ENCODE data around the gene DGCR2. TPM values are rescaled to one million over a fixed set of nuclear protein-coding genes. Genes with fewer than 3 reads are reported as not detected.

Gene DGCR2
- total RNA-seq, 1 donor from 2014 or later = 20.6 TPM

- H3K9ac ChIP-seq = no peak overlapping the region
- peak; percentile 2 for DNase-seq (ENCODE audit: low spot score)
- H3K27me3 ChIP-seq = peaks cover 81% of the 10 kb centered on the region
- no peak overlapping the region for H2AFZ ChIP-seq (replicated peaks)
- H3K36me3 Mint-ChIP-seq = peaks cover 4% of the 10 kb centered on the region
- H3F3A ChIP-seq (ENCODE audit: low read depth) = peaks cover 27% of the 10 kb centered on the region
- H3K27me3 Mint-ChIP-seq (ENCODE audit: insufficient read depth, low read depth) = peaks cover 38% of the 10 kb centered on the region
- H4K20me1 ChIP-seq (ENCODE audit: low read depth) = peaks cover 50% of the 10 kb centered on the region
- TF ChIP-seq EZH2 (IDR thresholded peaks at IDR 0.05) = no peak
- peak; percentile 11 for TF ChIP-seq CTCF (IDR thresholded peaks at IDR 0.05)
- peaks cover 24% of the 10 kb centered on the region for H3K4me1 Mint-ChIP-seq
- no peaks in the 10 kb centered on the region for H3K9me3 ChIP-seq (ENCODE audit: low read depth)
- H3K4me3 Mint-ChIP-seq = peak overlapping the region; percentile 39
- H3K4me1 ChIP-seq = peaks cover 20% of the 10 kb centered on the region
- H3K27ac ChIP-seq = no peak overlapping the region
- H3K79me2 ChIP-seq (ENCODE audit: low read depth) = peaks cover 18% of the 10 kb centered on the region
- no peak overlapping the region for H3K4me3 ChIP-seq
- H3K27ac Mint-ChIP-seq = no peak overlapping the region
- peaks cover 5% of the 10 kb centered on the region for H3K9me3 Mint-ChIP-seq
- no peak overlapping the region for H3K4me2 ChIP-seq
- H3K36me3 ChIP-seq = no peaks in the 10 kb centered on the region
Observed at GRCh38 chr22:19168088-19168890, 46.1 kb upstream of the DGCR2 start.

- no peak overlapping the region for H3K4me2 ChIP-seq
- no peak overlapping the region for H3K9ac ChIP-seq
- H3K4me1 ChIP-seq = peaks cover 15% of the 10 kb centered on the region
- peaks cover 8% of the 10 kb centered on the region for H3K79me2 ChIP-seq (ENCODE audit: low read depth)
- H3K4me3 ChIP-seq = no peak overlapping the region
- Mint-ChIP-seq H3K9me3 (peaks cover 5% of the 10 kb centered on the region), H3K4me1 (peaks cover 16% of the 10 kb centered on the region), H3K36me3 (peaks cover 2% of the 10 kb centered on the region), H3K27ac (no peak overlapping the region), H3K4me3 (peak overlapping the region; percentile 65), H3K27me3 (ENCODE audit: insufficient read depth, low read depth) (peaks cover 41% of the 10 kb centered on the region)
- peaks cover 27% of the 10 kb centered on the region for H3F3A ChIP-seq (ENCODE audit: low read depth)
- H4K20me1 ChIP-seq (ENCODE audit: low read depth) = peaks cover 40% of the 10 kb centered on the region
- peaks cover 91% of the 10 kb centered on the region for H3K27me3 ChIP-seq
- no peaks in the 10 kb centered on the region for H3K9me3 ChIP-seq (ENCODE audit: low read depth)
- no peaks in the 10 kb centered on the region for H3K36me3 ChIP-seq
- DNase-seq (ENCODE audit: low spot score) = peak; percentile 1
- TF ChIP-seq EZH2 (IDR thresholded peaks at IDR 0.05) = no peak
- no peak for TF ChIP-seq CTCF (IDR thresholded peaks at IDR 0.05)
- no peak for TF ChIP-seq EZH2phosphoT487 (IDR thresholded peaks at IDR 0.05)
- no peak overlapping the region for H3K27ac ChIP-seq
- H2AFZ ChIP-seq (replicated peaks) = no peak overlapping the region
Observed at GRCh38 chr22:19167106-19167869, 45.1 kb upstream of the DGCR2 start.

- H3K27me3 ChIP-seq = peaks cover 99% of the 10 kb centered on the region
- H2AFZ ChIP-seq (replicated peaks) = no peak overlapping the region
- Mint-ChIP-seq H3K27me3 (ENCODE audit: insufficient read depth, low read depth) (peaks cover 41% of the 10 kb centered on the region), H3K4me3 (no peak overlapping the region), H3K4me1 (peaks cover 13% of the 10 kb centered on the region), H3K27ac (no peak overlapping the region), H3K9me3 (peaks cover 5% of the 10 kb centered on the region), H3K36me3 (peaks cover 2% of the 10 kb centered on the region)
- peaks cover 37% of the 10 kb centered on the region for H4K20me1 ChIP-seq (ENCODE audit: low read depth)
- DNase-seq (ENCODE audit: low spot score) = no peak
- H3F3A ChIP-seq (ENCODE audit: low read depth) = peaks cover 27% of the 10 kb centered on the region
- H3K27ac ChIP-seq = no peak overlapping the region
- no peaks in the 10 kb centered on the region for H3K9me3 ChIP-seq (ENCODE audit: low read depth)
- TF ChIP-seq EZH2 (IDR thresholded peaks at IDR 0.05) = no peak
- no peak for TF ChIP-seq CTCF (IDR thresholded peaks at IDR 0.05)
- no peak for TF ChIP-seq EZH2phosphoT487 (IDR thresholded peaks at IDR 0.05)
- H3K9ac ChIP-seq = no peak overlapping the region
- no peaks in the 10 kb centered on the region for H3K79me2 ChIP-seq (ENCODE audit: low read depth)
- H3K36me3 ChIP-seq = no peaks in the 10 kb centered on the region
- H3K4me1 ChIP-seq = peaks cover 14% of the 10 kb centered on the region
- H3K4me2 ChIP-seq = no peak overlapping the region
- H3K4me3 ChIP-seq = no peak overlapping the region
Observed at GRCh38 chr22:19166421-19166820, 44.2 kb upstream of the DGCR2 start.
